ENCODE measurements around the gene CLIC1. TPM values are rescaled to one million over a fixed set of nuclear protein-coding genes. Genes with fewer than 3 reads are reported as not detected.

The CLIC1 gene
- total RNA-seq, 2 experiments from 2014 or later = 314 to 413 TPM

DNA sequence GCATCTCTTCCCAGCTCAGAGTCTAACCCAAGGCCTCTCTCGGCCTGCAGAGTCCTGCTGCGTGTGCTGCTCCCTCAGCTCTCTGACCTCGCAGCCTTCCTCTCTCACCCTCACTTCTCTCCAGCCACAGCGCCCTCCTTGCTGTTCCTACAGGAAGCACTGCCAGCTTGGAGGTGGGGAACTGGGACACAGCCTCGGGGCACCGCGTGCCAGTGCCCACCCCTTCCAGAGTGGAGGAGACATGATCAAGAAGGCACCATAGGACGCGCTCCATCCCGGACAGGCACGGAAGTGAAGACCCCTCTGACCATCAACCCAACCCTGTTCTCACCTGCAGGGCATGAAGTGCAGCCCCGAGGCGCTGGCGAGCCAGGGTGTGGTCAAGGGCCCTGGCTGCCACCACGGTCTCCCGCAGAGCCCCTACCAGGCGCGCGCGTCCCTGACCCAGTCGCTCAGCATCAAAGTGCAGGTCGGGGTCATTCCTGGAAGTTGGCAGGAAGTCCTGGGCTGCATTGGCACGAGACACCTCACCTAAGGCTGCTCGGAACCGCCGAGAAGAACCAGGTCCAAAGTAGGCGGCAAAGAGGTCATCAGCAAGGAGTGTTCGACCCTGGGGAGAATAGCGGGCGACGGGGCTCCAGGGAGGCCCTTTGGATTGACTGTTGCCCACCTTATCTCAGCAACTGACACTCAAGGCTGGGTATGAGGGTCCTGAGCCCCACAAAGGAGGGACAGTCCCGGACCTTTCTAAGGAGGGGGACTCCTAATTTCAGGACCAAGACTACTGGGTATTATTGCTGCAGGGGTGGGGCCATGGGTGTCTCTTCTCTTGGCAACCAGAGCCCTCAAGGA is 39.5 kb upstream of the CLIC1 start:
- no peaks in the 10 kb centered on the region for H3K79me2 ChIP-seq (ENCODE audit: insufficient read depth, low read depth, low read length)
- BruUV-seq (replicated peaks) = no TSS peak
- CTCF ChIA-PET (ENCODE audit: unreplicated experiment) = no interaction called here
- intact Hi-C loops (cut with micrococcal nuclease; ENCODE audit: unreplicated experiment) = no loop called here
- H3K9me2 ChIP-seq (ENCODE audit: insufficient read depth, low read length) = no peaks in the 10 kb centered on the region
- no peaks in the 10 kb centered on the region for H3K4me1 ChIP-seq (ENCODE audit: insufficient read depth, low read length, poor library complexity, severe bottlenecking)
- no peak overlapping the region for H3K27ac ChIP-seq (ENCODE audit: low read depth, low read length, poor library complexity, severe bottlenecking)
- H4K20me1 ChIP-seq (ENCODE audit: insufficient read depth, low read length) = no peaks in the 10 kb centered on the region; the same call in 1 of the 2 replicates
- TF ChIP-seq, protein P1, sequence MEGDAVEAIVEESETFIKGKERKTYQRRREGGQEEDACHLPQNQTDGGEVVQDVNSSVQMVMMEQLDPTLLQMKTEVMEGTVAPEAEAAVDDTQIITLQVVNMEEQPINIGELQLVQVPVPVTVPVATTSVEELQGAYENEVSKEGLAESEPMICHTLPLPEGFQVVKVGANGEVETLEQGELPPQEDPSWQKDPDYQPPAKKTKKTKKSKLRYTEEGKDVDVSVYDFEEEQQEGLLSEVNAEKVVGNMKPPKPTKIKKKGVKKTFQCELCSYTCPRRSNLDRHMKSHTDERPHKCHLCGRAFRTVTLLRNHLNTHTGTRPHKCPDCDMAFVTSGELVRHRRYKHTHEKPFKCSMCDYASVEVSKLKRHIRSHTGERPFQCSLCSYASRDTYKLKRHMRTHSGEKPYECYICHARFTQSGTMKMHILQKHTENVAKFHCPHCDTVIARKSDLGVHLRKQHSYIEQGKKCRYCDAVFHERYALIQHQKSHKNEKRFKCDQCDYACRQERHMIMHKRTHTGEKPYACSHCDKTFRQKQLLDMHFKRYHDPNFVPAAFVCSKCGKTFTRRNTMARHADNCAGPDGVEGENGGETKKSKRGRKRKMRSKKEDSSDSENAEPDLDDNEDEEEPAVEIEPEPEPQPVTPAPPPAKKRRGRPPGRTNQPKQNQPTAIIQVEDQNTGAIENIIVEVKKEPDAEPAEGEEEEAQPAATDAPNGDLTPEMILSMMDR (conservative IDR thresholded peaks at IDR 0.05; ENCODE audit: low read length) = no peak
- no peak for TF ChIP-seq EZH2phosphoT487 (IDR thresholded peaks at IDR 0.05; ENCODE audit: borderline replicate concordance, low read depth, low read length)
- POLR2A ChIA-PET = no interaction called here
- no peak overlapping the region for H3K4me2 ChIP-seq (ENCODE audit: low read length)
- DNase-seq (ENCODE audit: low spot score) = no peak
- peaks cover 33% of the 10 kb centered on the region for H3K36me3 ChIP-seq (ENCODE audit: insufficient read depth, low read length)
- no peak overlapping the region for H3K4me3 ChIP-seq (ENCODE audit: low read depth, low read length, poor library complexity, severe bottlenecking)
- no peaks in the 10 kb centered on the region for H3K9me3 ChIP-seq (ENCODE audit: low read length)
- H2AFZ ChIP-seq (ENCODE audit: low read length) = no peak overlapping the region

DNA sequence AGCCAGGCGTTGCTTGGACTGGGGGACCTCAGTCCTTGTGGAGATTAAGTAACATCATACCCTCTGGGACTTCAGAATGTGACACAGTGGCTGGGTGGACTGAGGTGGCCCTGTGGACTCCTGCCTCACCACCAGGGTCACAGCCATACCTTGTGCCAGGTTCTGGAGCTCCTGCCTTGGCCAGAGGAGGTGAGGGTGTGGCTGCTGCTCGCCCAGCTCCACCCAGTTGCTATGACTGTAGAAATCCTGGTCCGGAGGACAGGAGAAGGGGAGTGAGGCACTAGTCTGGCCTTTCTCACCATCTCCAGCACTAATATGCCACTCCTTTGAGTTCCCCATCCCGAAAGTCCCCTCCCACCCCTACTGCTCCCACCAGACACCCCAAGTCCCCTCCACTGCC is 38.9 kb upstream of the CLIC1 start:
- Histone ChIP-seq H2AFZ (ENCODE audit: low read length) (no peak overlapping the region), H3K4me2 (ENCODE audit: low read length) (no peak overlapping the region), H3K27ac (ENCODE audit: low read depth, low read length, poor library complexity, severe bottlenecking) (no peak overlapping the region), H3K36me3 (ENCODE audit: insufficient read depth, low read length) (peaks cover 26% of the 10 kb centered on the region), H3K4me3 (ENCODE audit: low read depth, low read length, poor library complexity, severe bottlenecking) (no peak overlapping the region), H3K9me2 (ENCODE audit: insufficient read depth, low read length) (no peaks in the 10 kb centered on the region), H3K9me3 (ENCODE audit: low read length) (no peaks in the 10 kb centered on the region), H4K20me1 (ENCODE audit: insufficient read depth, low read length) (no peaks in the 10 kb centered on the region; the same call in 1 of the 2 replicates), H3K79me2 (ENCODE audit: insufficient read depth, low read depth, low read length) (no peaks in the 10 kb centered on the region), H3K4me1 (ENCODE audit: insufficient read depth, low read length, poor library complexity, severe bottlenecking) (no peaks in the 10 kb centered on the region)
- TF ChIP-seq, protein P1 (conservative IDR thresholded peaks at IDR 0.05; ENCODE audit: low read length) = no peak
- no peak for TF ChIP-seq EZH2phosphoT487 (IDR thresholded peaks at IDR 0.05; ENCODE audit: borderline replicate concordance, low read depth, low read length)
- ChIA-PET CTCF (ENCODE audit: unreplicated experiment) (no interaction called here), POLR2A (interaction anchor here (0.6 to 0.8 kb wide), 2 partner anchors 36 to 93 kb away, joined by 3 read pairs; no protein-coding TSS in a partner anchor)
- no TSS peak for BruUV-seq (replicated peaks)
- DNase-seq (ENCODE audit: low spot score) = no peak
- intact Hi-C loops (cut with micrococcal nuclease; ENCODE audit: unreplicated experiment) = no loop called here

DNA sequence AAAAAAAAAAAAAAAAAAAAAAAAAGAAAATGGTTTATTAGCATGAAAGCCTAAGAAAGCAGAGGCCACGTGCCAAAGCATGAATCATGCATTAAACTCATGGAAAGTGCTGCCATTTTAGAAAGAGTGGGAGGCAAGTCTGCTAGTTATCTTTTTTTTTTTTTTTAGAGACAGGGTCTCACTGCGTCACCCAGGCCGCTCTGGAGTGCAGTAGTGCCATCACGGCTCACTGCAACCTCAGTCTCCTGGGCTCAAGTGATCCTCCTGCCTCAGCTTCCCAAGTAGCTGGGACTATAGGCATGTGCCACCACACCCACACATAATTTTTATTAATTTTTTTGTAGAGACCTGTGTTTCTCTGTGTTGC is 35.6 kb upstream of the CLIC1 start:
- no peak overlapping the region for H3K27ac ChIP-seq (ENCODE audit: low read depth, low read length, poor library complexity, severe bottlenecking)
- no peaks in the 10 kb centered on the region for H3K79me2 ChIP-seq (ENCODE audit: insufficient read depth, low read depth, low read length)
- POLR2A ChIA-PET = interaction anchor here (0.6 kb wide), 1 partner anchor 70 kb away, joined by 3 read pairs; no protein-coding TSS in a partner anchor
- CTCF ChIA-PET (ENCODE audit: unreplicated experiment) = no interaction called here
- H4K20me1 ChIP-seq (ENCODE audit: insufficient read depth, low read length) = no peaks in the 10 kb centered on the region; the same call in 1 of the 2 replicates
- H3K36me3 ChIP-seq (ENCODE audit: insufficient read depth, low read length) = peaks cover 4% of the 10 kb centered on the region; the same call in 1 of the 2 replicates
- no TSS peak for BruUV-seq (replicated peaks)
- no peaks in the 10 kb centered on the region for H3K9me2 ChIP-seq (ENCODE audit: insufficient read depth, low read length)
- no peaks in the 10 kb centered on the region for H3K4me1 ChIP-seq (ENCODE audit: insufficient read depth, low read length, poor library complexity, severe bottlenecking)
- TF ChIP-seq, protein P1 (conservative IDR thresholded peaks at IDR 0.05; ENCODE audit: low read length) = no peak
- no peak for TF ChIP-seq EZH2phosphoT487 (IDR thresholded peaks at IDR 0.05; ENCODE audit: borderline replicate concordance, low read depth, low read length)
- no peaks in the 10 kb centered on the region for H3K9me3 ChIP-seq (ENCODE audit: low read length)
- no peak overlapping the region for H2AFZ ChIP-seq (ENCODE audit: low read length)
- no peak overlapping the region for H3K4me3 ChIP-seq (ENCODE audit: low read depth, low read length, poor library complexity, severe bottlenecking)
- no peak overlapping the region for H3K4me2 ChIP-seq (ENCODE audit: low read length)
- intact Hi-C loops (cut with micrococcal nuclease; ENCODE audit: unreplicated experiment) = loop anchor here (2.0 kb wide), 1 partner anchor 59 kb away; no protein-coding TSS in a partner anchor
- DNase-seq (ENCODE audit: low spot score) = no peak

Measured in OCI-LY7 (cell line).